ENCODE results near the gene RHOG. TPM values are rescaled to one million over a fixed set of nuclear protein-coding genes. Genes with fewer than 3 reads are reported as not detected.

The RHOG gene
- total RNA-seq, 1 donor from 2014 or later, result 6.6 TPM

GRCh38 chr11:3849297-3849874 is 8.6 kb upstream of the RHOG start:
- no peak overlapping the region for H3K27ac Mint-ChIP-seq (ENCODE audit: unreplicated experiment)
- no peaks in the 10 kb centered on the region for H3K36me3 Mint-ChIP-seq (ENCODE audit: unreplicated experiment)
- no peaks in the 10 kb centered on the region for H3K9me3 Mint-ChIP-seq (ENCODE audit: unreplicated experiment)
- no peaks in the 10 kb centered on the region for H3K27me3 Mint-ChIP-seq (ENCODE audit: unreplicated experiment)
- H3K4me3 Mint-ChIP-seq (ENCODE audit: unreplicated experiment), result no peak overlapping the region
- TF ChIP-seq CTCF (IDR thresholded peaks at IDR 0.05; ENCODE audit: partially characterized antibody, unreplicated experiment), result peak; percentile 63
- DNase-seq, result no peak
- no peaks in the 10 kb centered on the region for H3K4me1 Mint-ChIP-seq (ENCODE audit: low read depth, unreplicated experiment)

- no peaks in the 10 kb centered on the region for H3K9me3 Mint-ChIP-seq (ENCODE audit: unreplicated experiment)
- DNase-seq, result no peak
- no peaks in the 10 kb centered on the region for H3K36me3 Mint-ChIP-seq (ENCODE audit: unreplicated experiment)
- H3K27ac Mint-ChIP-seq (ENCODE audit: unreplicated experiment), result no peak overlapping the region
- no peak overlapping the region for H3K4me3 Mint-ChIP-seq (ENCODE audit: unreplicated experiment)
- TF ChIP-seq CTCF (IDR thresholded peaks at IDR 0.05; ENCODE audit: partially characterized antibody, unreplicated experiment), result no peak
- no peaks in the 10 kb centered on the region for H3K4me1 Mint-ChIP-seq (ENCODE audit: low read depth, unreplicated experiment)
- H3K27me3 Mint-ChIP-seq (ENCODE audit: unreplicated experiment), result no peaks in the 10 kb centered on the region
Observed at GRCh38 chr11:3845670-3846069, 4.9 kb upstream of the RHOG start.

- Mint-ChIP-seq H3K27ac (ENCODE audit: unreplicated experiment) (no peak overlapping the region), H3K27me3 (ENCODE audit: unreplicated experiment) (no peaks in the 10 kb centered on the region), H3K9me3 (ENCODE audit: unreplicated experiment) (no peaks in the 10 kb centered on the region), H3K4me1 (ENCODE audit: low read depth, unreplicated experiment) (no peaks in the 10 kb centered on the region), H3K36me3 (ENCODE audit: unreplicated experiment) (no peaks in the 10 kb centered on the region), H3K4me3 (ENCODE audit: unreplicated experiment) (no peak overlapping the region)
- no peak for DNase-seq
- TF ChIP-seq CTCF (IDR thresholded peaks at IDR 0.05; ENCODE audit: partially characterized antibody, unreplicated experiment), result no peak
Observed at GRCh38 chr11:3845246-3845645, 4.5 kb upstream of the RHOG start.

GRCh38 chr11:3843326-3843725 is 2.6 kb upstream of the RHOG start:
- Mint-ChIP-seq H3K27ac (ENCODE audit: unreplicated experiment) (no peak overlapping the region), H3K4me1 (ENCODE audit: low read depth, unreplicated experiment) (peaks cover 10% of the 10 kb centered on the region), H3K4me3 (ENCODE audit: unreplicated experiment) (no peak overlapping the region), H3K27me3 (ENCODE audit: unreplicated experiment) (peaks cover 10% of the 10 kb centered on the region), H3K36me3 (ENCODE audit: unreplicated experiment) (peaks cover 2% of the 10 kb centered on the region), H3K9me3 (ENCODE audit: unreplicated experiment) (peaks cover 8% of the 10 kb centered on the region)
- no peak for DNase-seq
- TF ChIP-seq CTCF (IDR thresholded peaks at IDR 0.05; ENCODE audit: partially characterized antibody, unreplicated experiment), result no peak

GRCh38 chr11:3841426-3842350 is 929 bp upstream of the RHOG start:
- peak; percentile 88 for DNase-seq
- peaks cover 11% of the 10 kb centered on the region for H3K9me3 Mint-ChIP-seq (ENCODE audit: unreplicated experiment)
- no peak overlapping the region for H3K27ac Mint-ChIP-seq (ENCODE audit: unreplicated experiment)
- H3K4me1 Mint-ChIP-seq (ENCODE audit: low read depth, unreplicated experiment), result peaks cover 14% of the 10 kb centered on the region
- peaks cover 6% of the 10 kb centered on the region for H3K36me3 Mint-ChIP-seq (ENCODE audit: unreplicated experiment)
- peak; percentile 69 for TF ChIP-seq CTCF (IDR thresholded peaks at IDR 0.05; ENCODE audit: partially characterized antibody, unreplicated experiment)
- H3K27me3 Mint-ChIP-seq (ENCODE audit: unreplicated experiment), result peaks cover 12% of the 10 kb centered on the region
- H3K4me3 Mint-ChIP-seq (ENCODE audit: unreplicated experiment), result peak overlapping the region; percentile 88

Data from glutamatergic neuron (in vitro differentiated cells).